HepG2 (cell line): Measurements from ENCODE around the gene STYXL1. TPM values are rescaled to one million over a fixed set of nuclear protein-coding genes. Genes with fewer than 3 reads are reported as not detected.

Experiments
- ATAC-seq: fragments of 200-7000 bp; cut with Tn5 transposase; 3 replicates; pipeline ENCODE4 v1.9.1; 2020; ENCODE audit warnings: mild to moderate bottlenecking, moderate library complexity
- BruUV-seq: library from RNA; stranded (reverse); fragments of 400-500 nt; replicated peaks from 2 replicates; lab custom pipeline; 2021; lab: Mats Ljungman, UMichigan
- CTCF ChIA-PET: fragments of 300-600 bp; formaldehyde crosslinking; extraction: SDS; loops from one replicate; lab custom pipeline; 2021; ENCODE audit warnings: low total read pairs, inconsistent platforms, low intra/inter-chr PET ratio; lab: Yijun Ruan, JAX
- POLR2A ChIA-PET: fragments of 350-600 bp; sonication (Branson Sonifier 250); formaldehyde crosslinking; loops from one replicate; lab custom pipeline; 2020; ENCODE audit warnings: antibody characterized with exemption, inconsistent platforms; lab: Yijun Ruan, JAX
- DNase-seq: peaks from one replicate; pipeline ENCODE4 v3.0.0-alpha.2; 2015; ENCODE audit warnings: low spot score
- FAIRE-seq: peaks from 3 replicates; lab custom pipeline; 2011; peaks lifted over from hg19 to GRCh38; lab: Jason Lieb, UNC
- H2AFZ ChIP-seq: one replicate; pipeline ENCODE4 v1.6.1; 2011; ENCODE audit warnings: low read length, inconsistent platforms
- H3K27ac ChIP-seq: fragments of 300-600 bp; 3 replicates; pipeline ENCODE4 v1.8.0; 2011; ENCODE audit warnings: mixed run types, mild to moderate bottlenecking, mixed read lengths, low read length, inconsistent platforms; ENCODE audit not compliant: insufficient read depth; ENCODE audit errors: extremely low read length
- H3K27me3 ChIP-seq, 2 experiments: fragments of 200-600 bp in 1 of 2; 2 replicates in 1 of 2; 3 replicates in 1 of 2; pipeline versions ENCODE4 v1.6.0 to v1.8.0; 2011; ENCODE audit warnings: low read length in 2 of 2, mild to moderate bottlenecking in 2 of 2, moderate library complexity in 2 of 2, inconsistent platforms in 1 of 2; ENCODE audit not compliant: insufficient read depth in 2 of 2, control insufficient read depth in 1 of 2
- H3K36me3 ChIP-seq, 2 experiments: fragments of 200-600 bp in 1 of 2; replicated peaks in 1 of 2; 2 replicates in 1 of 2; 3 replicates in 1 of 2; pipeline versions ENCODE4 v1.5.1 to v1.8.0; 2011; ENCODE audit warnings: low read length in 2 of 2, inconsistent platforms in 1 of 2; ENCODE audit not compliant: insufficient read depth in 2 of 2, control insufficient read depth in 1 of 2
- H3K4me1 ChIP-seq: 2 replicates; pipeline ENCODE4 v1.5.1; 2012; ENCODE audit warnings: low read length, inconsistent platforms; ENCODE audit not compliant: insufficient read depth
- H3K4me2 ChIP-seq: 2 replicates; pipeline ENCODE4 v1.6.0; 2011; ENCODE audit warnings: low read depth, low read length, inconsistent platforms
- H3K4me3 ChIP-seq, 3 experiments: fragments of 200-600 bp in 1 of 3; sonication (generic), shearing (Covaris generic) in 1 of 3; replicated peaks in 1 of 3; 2 replicates each; pipeline ENCODE4 v1.5.1; 2011 to 2016; ENCODE audit warnings: low read length in 3 of 3, inconsistent platforms in 2 of 3, low read depth in 2 of 3, mild to moderate bottlenecking in 2 of 3, control low read depth in 1 of 3, mixed read lengths in 1 of 3; ENCODE audit not compliant: insufficient read depth in 1 of 3
- H3K79me2 ChIP-seq: one replicate; pipeline ENCODE4 v1.6.1; 2011; ENCODE audit warnings: low read length, inconsistent platforms; ENCODE audit not compliant: insufficient read depth
- H3K9ac ChIP-seq: 2 replicates; pipeline ENCODE4 v1.6.0; 2011; ENCODE audit warnings: mild to moderate bottlenecking, low read depth, low read length, inconsistent platforms; ENCODE audit not compliant: insufficient read depth
- H3K9me3 ChIP-seq: 2 replicates; pipeline ENCODE4 v1.5.1; 2012; ENCODE audit warnings: mild to moderate bottlenecking, low read length
- H4K20me1 ChIP-seq: 2 replicates; pipeline ENCODE4 v1.6.0; 2011; ENCODE audit warnings: inconsistent platforms, mild to moderate bottlenecking, low read length, moderate library complexity; ENCODE audit not compliant: insufficient read depth
- AGO2 ChIP-seq: fragments of 200-400 bp; formaldehyde crosslinking; optimal IDR thresholded peaks from 2 replicates; pipeline ENCODE3; 2017; ENCODE audit warnings: mild to moderate bottlenecking, low read depth, low read length, moderate library complexity
- EED ChIP-seq: sonication (generic); formaldehyde crosslinking; IDR thresholded peaks from 2 replicates; pipeline ENCODE4 v1.5.0; 2020; ENCODE audit warnings: mild to moderate bottlenecking, missing genetic modification reagents
- MTF2 ChIP-seq: sonication (generic); formaldehyde crosslinking; IDR thresholded peaks from 2 replicates; pipeline ENCODE4 v1.5.0; 2020; ENCODE audit warnings: missing genetic modification reagents, borderline replicate concordance
- POLR2A ChIP-seq, 2 experiments: IDR thresholded peaks; 2 replicates each; pipeline ENCODE4 v1.6.1; 2011; ENCODE audit warnings: low read depth in 2 of 2, low read length in 2 of 2, mild to moderate bottlenecking in 1 of 2, moderate library complexity in 1 of 2; ENCODE audit not compliant: insufficient read depth in 1 of 2
- RBM22 ChIP-seq: fragments of 200-400 bp; formaldehyde crosslinking; optimal IDR thresholded peaks from 2 replicates; pipeline ENCODE3; 2017; ENCODE audit warnings: mild to moderate bottlenecking, low read length, moderate library complexity
- ZNF451 ChIP-seq: sonication (generic); formaldehyde crosslinking; IDR thresholded peaks from 2 replicates; pipeline ENCODE4 v1.5.0; 2020; ENCODE audit warnings: mild to moderate bottlenecking, missing genetic modification reagents
- ZNF709 ChIP-seq: sonication (generic); formaldehyde crosslinking; IDR thresholded peaks from 2 replicates; pipeline ENCODE4 v1.5.0; 2020; ENCODE audit warnings: mild to moderate bottlenecking, missing genetic modification reagents
- ZNF816 ChIP-seq: sonication (generic); formaldehyde crosslinking; IDR thresholded peaks from 2 replicates; pipeline ENCODE4 v1.8.0; 2022; ENCODE audit warnings: missing genetic modification reagents, mild to moderate bottlenecking, borderline replicate concordance
- WGBS: methylation state at CpG from one replicate; pipeline ENCODE4 v1.1.6; 2017; ENCODE audit warnings: low lambda C conversion rate; 5-methylcytosine and 5-hydroxymethylcytosine counted together
- in situ Hi-C: cut with HindIII; loops from 2 replicates; pipeline ENCODE4 v1.10.0; 2017; ENCODE audit warnings: low pct_unique_long_range_greater_than_20kb; ENCODE audit not compliant: extremely low pct_ligation_motif_present
- intact Hi-C: fragments of 100-400 bp; cut with micrococcal nuclease; formaldehyde crosslinking; loops from one replicate; pipeline ENCODE4 v1.10.0; 2022; ENCODE audit not compliant: unreplicated experiment
- polyA plus RNA-seq, 8 experiments: library from polyadenylated mRNA; depleted of rRNA in 3 of 8; stranded (reverse) in 7 of 8; unstranded in 1 of 8; fragments of >200 nt; fragmentation: Illumina TruSeq in 4 of 8; extraction: Trizol in 4 of 8; gene quantifications; 2 replicates each; pipeline versions ENCODE4 v1.2.1 to v1.2.3, GENCODE V29; 2011 to 2016; ENCODE audit warnings: low read depth in 4 of 8, missing spikeins in 1 of 8, mixed read lengths in 1 of 8; ENCODE audit not compliant: insufficient read depth in 1 of 8
- total RNA-seq, 5 experiments: library from RNA; depleted of rRNA; stranded (reverse); fragments of >200 nt; fragmentation: Illumina TruSeq; extraction: Trizol; gene quantifications; 2 replicates each; pipeline ENCODE4 v1.2.3, GENCODE V29; 2016; ENCODE audit warnings: low read depth in 1 of 5
- TF ChIP-seq, protein P1 (sequence below): sonication (generic); formaldehyde crosslinking; conservative IDR thresholded peaks from 2 replicates; pipeline ENCODE4 v1.8.0; 2022; ENCODE audit warnings: mild to moderate bottlenecking, moderate library complexity, missing genetic modification reagents

Gene STYXL1
- total and polyA plus RNA-seq, 2 of the 13 experiments (the other 11 are each of a cell fraction or from before 2014, with no cell fraction given) = 23.9 to 38.3 TPM

DNA sequence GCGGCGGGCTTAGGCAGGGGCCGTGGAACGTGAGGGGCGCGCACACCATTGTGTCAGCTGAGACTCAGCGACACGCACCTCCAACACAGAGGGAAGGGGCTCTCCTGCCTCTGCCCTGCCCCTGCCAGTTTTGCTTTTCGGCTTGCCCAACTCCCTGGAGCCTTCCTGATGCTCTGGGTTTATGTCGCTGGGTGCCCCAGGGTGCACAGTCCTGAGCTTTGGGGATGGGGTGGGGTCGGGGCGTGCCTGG lies 66.7 kb downstream of the STYXL1 start:
- Histone ChIP-seq H3K4me3 (no peak overlapping the region), H3K9ac (no peak overlapping the region), H3K4me1 (no peaks in the 10 kb centered on the region; the same call in 1 of the 2 replicates), H3K4me2 (no peak overlapping the region), H3K36me3 (peaks cover 51 to 91% of the 10 kb centered on the region in 2 experiments), H3K27me3 (no peaks in the 10 kb centered on the region), H2AFZ (no peak overlapping the region), H3K79me2 (peaks cover 2% of the 10 kb centered on the region), H4K20me1 (peaks cover 9% of the 10 kb centered on the region), H3K27ac (no peak overlapping the region), H3K9me3 (no peaks in the 10 kb centered on the region)
- TF ChIP-seq ZNF709 (CRISPR knock-in tag) (no peak), AGO2 (peak; percentile 53)
- no TSS peak for BruUV-seq
- POLR2A ChIA-PET = no interaction called here
- 99% methylated on average over 12 of the region's 12 CpGs for WGBS
- ATAC-seq = no peak
- in situ Hi-C loops = no loop called here
- FAIRE-seq = no peak
- intact Hi-C loops = no loop called here
- DNase-seq = no peak
- CTCF ChIA-PET = no interaction called here

DNA sequence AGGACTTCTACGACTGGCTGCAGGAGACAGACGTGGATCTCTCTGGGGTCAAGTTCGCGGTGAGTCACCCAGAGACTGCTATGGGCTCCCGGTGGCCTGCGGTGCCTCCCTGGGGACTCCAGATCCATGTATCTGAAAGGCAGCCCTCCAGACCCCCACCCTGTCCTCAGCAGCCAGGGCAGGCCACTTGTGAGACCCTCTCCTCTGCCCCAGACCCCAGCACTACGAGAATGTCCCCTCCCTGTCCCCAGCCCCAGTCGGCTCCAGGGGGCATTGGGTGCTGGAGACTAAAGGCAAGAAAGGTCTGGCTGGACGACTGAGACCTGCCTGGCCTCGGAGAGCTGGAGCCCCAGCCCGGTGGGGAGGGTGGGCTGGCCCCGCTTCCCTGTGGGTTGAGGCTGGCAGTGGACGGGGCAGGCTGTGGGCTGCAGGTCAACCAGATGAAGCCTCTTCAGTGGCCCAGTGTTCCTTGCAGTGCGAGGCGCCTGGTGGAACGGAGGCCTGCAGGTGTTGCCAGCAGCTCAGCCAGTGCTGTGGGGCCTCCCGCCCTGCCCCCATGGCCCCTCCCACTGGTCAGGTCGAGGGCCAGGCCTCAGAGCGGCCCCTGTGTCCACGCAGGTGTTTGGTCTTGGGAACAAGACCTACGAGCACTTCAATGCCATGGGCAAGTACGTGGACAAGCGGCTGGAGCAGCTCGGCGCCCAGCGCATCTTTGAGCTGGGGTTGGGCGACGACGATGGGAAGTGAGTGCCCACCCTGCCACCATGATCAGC lies 67.2 kb downstream of the STYXL1 start:
- Histone ChIP-seq H3K4me1 (no peaks in the 10 kb centered on the region; the same call in 1 of the 2 replicates), H3K27me3 (no peaks in the 10 kb centered on the region), H3K4me3 (no peak overlapping the region), H3K27ac (no peak overlapping the region), H3K36me3 (peaks cover 48 to 91% of the 10 kb centered on the region in 2 experiments), H3K9me3 (no peaks in the 10 kb centered on the region), H2AFZ (no peak overlapping the region), H3K9ac (no peak overlapping the region), H3K79me2 (peaks cover 5% of the 10 kb centered on the region), H4K20me1 (peaks cover 6% of the 10 kb centered on the region), H3K4me2 (no peak overlapping the region)
- ATAC-seq (no peak), FAIRE-seq (no peak), DNase-seq (no peak)
- in situ Hi-C loops = no loop called here
- BruUV-seq = no TSS peak
- WGBS = 100% methylated on average over 9 of the region's 29 CpGs
- intact Hi-C loops = no loop called here
- TF ChIP-seq ZNF816 (CRISPR knock-in tag) (no peak), EED (CRISPR knock-in tag) (0 out of 2 replicates have a peak, but pooled peaks have one; percentile 18), RBM22 (peak; percentile 35), MTF2 (CRISPR knock-in tag) (no peak), ZNF451 (CRISPR knock-in tag) (no peak), POLR2A (IDR thresholded peaks at IDR 0.05; ENCODE audit: insufficient read depth in 1 of 2, low read depth in 2 of 2, low read length in 2 of 2) (peak in 1 of 2 experiments; percentile 48; a peak in 2 of 4 replicates)
- TF ChIP-seq, protein P1, sequence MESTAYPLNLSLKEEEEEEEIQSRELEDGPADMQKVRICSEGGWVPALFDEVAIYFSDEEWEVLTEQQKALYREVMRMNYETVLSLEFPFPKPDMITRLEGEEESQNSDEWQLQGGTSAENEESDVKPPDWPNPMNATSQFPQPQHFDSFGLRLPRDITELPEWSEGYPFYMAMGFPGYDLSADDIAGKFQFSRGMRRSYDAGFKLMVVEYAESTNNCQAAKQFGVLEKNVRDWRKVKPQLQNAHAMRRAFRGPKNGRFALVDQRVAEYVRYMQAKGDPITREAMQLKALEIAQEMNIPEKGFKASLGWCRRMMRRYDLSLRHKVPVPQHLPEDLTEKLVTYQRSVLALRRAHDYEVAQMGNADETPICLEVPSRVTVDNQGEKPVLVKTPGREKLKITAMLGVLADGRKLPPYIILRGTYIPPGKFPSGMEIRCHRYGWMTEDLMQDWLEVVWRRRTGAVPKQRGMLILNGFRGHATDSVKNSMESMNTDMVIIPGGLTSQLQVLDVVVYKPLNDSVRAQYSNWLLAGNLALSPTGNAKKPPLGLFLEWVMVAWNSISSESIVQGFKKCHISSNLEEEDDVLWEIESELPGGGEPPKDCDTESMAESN (CRISPR knock-in tag) = no peak
- POLR2A ChIA-PET = no interaction called here
- CTCF ChIA-PET = no interaction called here
